HS-5 (cell line): ENCODE results near the gene MEF2D.
A peak's percentile ranks its signal among the peaks of the same experiment; 100 is the strongest.

Experiments used
- DNase-seq: peaks from one replicate; pipeline ENCODE4 v3.0.0-alpha.2; 2012; ENCODE audit warnings: low read depth

Gene MEF2D

DNA sequence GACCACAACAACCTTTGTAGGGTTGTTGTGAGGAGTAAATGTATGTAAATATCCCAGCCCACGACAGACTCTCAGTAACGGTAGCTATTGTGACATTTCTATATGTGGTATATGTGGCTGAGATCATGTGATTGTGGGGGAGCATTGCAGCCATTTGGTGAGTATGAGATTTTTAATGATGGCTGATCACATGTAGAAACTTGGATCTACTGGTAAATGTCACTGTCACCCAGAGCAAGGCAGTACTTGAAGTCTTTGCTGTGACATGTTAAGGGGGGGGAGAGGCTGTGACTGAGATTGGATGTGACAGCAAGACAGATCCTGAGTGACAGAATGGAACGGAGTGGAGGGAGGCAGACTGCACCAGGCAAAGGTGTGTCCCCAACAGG is 23.9 kb upstream of the MEF2D start:
- no peak for DNase-seq

DNA sequence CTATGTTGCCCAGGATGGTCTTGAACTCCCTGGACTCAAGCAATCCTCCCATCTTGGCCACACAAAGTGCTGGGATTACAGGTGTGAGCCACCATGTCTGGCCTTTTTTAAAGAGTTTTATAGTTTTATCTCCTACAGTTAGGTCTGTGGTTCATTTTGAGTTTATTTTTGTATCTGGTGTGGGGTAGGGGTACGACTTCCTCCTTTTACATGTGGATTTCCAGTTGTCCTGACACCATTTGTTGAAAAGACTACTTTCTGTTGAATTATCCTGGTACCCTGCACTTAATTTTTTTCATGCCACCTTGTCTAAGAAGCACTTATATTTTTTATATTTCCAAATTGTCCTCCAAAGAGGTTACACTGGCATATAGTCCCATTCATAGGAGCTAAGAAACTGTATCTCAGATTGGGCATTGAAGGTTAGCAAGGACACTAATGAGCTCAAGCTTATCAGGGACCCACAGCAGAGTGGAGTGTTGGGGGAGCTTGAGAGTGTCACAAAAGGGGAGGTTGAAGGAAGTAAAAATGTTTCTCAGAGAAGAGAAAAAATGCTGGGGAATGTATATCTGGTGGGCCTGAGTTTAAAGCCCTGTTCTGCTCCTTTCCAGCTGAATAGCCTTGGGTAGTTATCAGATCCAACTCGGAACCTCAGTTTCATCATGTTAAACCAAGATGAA is 23.4 kb upstream of the MEF2D start:
- DNase-seq = no peak

DNA sequence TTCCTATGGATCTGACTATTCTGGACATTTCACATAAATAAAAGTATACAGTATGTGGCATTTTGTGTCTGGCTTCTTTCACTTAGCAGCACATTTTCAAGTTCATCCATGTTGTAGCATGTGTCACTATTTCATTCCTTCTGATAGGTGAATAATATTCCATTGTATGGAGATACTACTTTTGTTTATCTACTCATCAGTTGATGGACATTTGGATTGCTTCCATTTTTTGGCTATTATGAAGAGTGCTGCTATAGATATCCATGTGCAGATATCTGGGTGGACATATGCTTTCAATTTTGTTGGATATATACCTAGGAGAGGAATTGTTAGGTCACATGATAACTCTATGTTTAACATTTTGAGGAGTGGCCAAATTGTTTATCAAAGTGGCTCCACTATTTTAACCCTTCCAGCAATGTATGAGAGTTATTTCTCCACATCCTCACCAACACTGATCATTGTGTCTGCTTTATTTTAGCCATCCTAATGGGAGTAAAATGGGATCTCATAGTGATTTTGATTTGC is 21.9 kb upstream of the MEF2D start:
- no peak for DNase-seq

DNA sequence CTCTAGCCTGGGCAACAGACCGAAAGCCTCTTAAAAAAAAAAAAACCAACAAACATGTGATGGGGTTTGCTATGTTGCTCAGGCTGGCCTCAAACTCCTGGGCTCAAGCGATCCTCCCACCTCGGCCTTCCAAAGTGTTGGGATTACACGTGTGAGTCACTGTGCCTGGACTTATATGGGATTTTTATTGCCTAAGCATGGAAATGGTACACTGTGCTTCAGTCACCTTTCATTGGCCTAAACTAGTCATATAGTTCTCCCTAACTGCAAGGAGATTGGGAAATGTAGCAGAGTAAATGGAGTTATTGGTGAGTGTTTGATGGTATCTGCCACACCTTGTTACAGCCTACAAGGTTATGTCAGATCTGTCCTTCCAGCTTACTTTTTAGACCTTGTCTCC is 17.2 kb upstream of the MEF2D start:
- DNase-seq = no peak

DNA sequence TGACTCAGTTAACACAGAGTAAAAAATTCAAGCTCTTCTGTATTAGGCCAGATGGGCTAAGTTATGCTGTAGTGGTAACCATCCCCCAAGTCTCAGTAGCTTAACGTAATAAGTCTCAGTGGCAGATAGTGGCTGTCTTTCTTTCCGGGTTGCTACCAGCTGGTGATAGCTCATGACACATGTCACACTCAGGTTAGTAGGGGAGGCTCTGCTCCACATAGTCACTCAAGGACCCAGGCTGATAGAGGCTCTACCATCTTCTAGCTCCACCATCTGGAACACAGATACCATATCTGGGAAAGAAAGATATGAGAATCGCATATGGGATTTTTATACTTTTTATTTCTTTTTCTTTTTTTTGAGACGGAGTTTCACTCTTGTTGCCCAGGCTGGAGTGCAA is 16.2 kb upstream of the MEF2D start:
- DNase-seq = no peak

DNA sequence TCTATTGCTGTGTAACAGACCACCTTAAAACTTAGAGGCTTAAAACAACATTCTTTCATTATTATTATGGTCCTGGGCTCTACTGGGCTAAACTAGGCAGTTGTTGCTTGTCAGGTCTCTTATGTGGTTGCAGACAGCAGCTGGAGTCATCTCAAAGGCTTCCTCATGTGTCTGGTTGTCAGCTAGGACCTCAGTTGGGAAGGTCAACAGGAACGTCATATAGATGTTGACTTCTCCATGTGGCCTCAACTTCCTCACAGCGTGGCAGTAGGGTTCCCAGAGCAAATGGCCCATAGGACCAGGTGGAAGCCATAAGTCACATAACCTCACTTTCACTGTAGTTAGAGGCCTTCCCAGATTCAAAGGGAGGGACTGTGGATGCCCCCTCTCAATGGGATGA is 15.4 kb upstream of the MEF2D start:
- DNase-seq = no peak

DNA sequence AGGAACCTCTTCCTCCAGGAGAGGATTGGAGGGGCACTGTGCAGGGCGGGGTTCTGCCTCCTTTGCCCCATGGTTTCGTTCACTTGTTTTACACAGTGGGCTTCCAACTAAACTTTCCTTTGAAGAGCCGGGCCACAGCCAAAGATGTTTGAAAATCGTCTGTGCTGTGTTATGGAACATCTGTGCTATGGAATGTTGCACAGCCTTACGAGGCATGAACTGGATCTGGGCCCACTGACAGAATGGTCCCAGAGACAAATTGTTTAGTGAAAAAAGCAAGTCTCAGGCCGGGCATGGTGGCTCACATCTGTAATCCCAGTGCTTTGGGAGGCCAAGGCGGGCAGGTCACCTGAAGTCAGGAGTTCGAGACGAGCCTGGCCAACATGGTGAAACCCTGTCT is 12.6 kb upstream of the MEF2D start:
- DNase-seq = no peak

DNA sequence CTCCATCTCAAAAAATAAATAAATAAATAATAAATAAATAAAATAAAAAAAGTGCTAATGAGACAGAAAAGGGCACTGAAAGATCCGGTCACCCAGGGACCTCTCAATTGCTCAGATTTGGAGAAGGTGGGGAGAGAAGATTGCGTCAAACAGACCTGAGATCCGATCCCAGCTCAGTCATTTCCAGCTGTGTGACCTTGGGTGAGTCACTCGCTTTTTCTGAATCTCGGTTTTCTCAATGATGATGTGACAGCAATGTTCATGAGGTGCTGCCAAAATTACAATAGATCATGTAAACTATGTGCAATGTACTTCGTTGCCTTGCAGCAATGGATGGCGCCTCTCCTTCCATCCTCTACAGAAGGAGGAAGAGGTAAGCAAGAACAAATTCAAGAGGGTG is 11.1 kb upstream of the MEF2D start:
- no peak for DNase-seq

DNA sequence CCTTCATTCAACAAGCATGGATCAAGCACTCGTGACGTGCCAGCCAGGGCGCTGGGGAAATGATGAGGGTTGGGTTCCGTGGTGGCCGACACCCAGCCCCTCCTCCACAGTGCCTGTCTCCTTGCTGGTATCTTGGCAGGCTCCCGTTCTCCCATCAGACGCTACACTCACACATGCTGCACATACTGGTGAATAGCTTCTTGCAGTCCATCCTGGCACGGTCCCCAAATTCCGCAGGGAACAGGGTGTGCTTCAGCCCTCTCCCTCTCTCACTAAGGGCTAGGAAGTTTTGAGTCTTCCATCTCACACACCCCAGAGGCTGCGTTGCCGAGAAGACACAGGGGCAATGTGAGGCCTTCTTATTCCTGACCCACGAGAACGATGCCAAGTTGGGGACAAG is 10.1 kb upstream of the MEF2D start:
- no peak for DNase-seq

DNA sequence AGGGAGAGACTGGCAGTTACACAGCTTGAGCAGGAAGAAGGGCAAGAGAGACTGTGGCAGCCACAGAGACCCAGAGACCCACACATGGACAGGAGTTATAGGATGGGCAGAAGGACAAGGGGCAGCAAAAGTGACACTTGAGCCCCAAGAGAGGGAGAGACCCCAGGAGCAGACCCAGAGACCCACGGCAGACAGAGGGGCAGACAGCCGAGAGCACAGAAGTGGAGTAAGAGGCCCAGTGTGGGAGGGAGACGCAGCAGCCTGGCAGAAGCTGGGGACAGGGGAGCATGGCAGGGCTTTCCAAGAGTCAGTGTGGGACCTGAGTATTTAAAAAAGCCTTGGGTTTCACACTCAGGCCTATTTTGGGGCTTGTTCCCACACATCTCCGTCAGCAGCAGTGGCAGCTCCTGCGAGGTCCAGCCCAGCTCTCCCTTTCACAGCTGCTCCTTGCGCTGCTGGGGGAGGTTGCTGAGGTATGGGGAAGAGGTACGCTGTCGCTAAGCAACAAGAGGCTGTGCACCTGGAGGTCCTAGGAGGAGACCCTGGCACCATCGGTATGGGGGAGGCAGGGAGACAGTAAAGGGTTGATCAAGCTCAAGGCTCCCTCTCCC is 9.0 kb upstream of the MEF2D start:
- no peak for DNase-seq

DNA sequence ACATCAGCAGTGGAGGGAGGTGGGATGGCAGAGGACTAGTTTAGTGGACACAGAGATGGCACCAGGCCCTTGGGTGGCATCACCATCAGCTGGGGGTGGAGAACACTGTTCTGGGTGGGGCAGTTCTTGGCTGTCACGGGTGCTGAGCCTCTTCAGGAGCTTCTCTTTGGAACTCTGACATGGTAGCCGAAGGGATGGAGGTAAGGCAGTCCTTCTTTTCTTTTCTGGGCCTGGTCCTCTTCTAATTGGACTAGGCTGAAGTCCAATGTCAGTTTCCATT is 8.3 kb upstream of the MEF2D start:
- no peak for DNase-seq

DNA sequence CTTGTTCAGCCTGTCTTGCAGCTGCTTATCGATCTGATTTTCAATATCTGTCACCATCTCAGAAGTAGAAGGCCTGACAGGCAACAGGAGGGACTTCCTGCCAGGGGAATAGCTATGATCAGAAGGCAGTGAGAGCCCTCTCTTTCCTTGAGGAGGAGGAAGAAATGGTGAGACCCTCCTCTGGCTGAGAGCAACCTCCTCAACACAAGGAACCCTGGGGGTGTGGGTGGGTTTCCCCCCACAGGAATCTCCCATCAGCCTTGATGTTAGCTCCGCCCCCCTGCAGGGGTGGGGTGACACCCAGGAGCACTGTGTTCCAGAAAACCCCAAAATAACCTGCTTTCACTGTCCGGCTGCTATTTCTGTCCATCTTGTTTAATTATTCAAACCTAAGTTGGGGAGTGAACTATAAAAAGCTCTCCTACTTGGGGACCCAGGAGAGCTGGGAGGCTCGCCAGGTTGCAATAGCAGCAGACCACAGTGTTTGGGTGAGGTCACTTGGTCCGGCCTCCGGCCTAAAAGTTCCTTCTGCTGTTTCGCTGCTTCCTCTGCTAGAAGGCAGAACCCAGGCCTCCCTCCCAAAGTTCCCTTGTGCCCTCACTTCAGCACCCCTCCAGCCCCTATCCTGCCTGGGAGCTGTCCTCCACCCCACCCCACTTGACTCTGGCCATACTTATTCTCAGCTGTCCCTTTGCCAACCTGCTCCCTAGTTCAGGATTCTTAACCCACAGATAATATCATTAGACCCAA is 7.8 kb upstream of the MEF2D start:
- no peak for DNase-seq

DNA sequence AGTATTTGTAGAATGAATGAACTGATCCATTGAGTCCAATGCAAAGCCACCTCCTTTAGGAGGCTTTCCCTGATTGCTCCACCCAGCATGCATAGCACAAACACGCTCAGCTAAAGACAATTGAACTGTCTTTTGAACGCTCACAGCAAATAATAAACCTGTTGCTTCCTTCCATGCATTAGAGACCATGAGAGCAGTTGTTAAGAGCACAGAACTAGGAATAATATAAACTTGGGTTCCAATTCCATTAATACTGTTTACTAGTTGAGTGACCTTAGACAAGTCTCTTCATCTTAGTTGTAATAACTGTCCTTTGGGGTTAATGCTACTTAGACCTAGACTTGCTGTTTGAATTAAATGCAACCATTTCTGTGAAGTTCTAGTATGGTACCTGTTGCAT is 5.9 kb upstream of the MEF2D start:
- no peak for DNase-seq

DNA sequence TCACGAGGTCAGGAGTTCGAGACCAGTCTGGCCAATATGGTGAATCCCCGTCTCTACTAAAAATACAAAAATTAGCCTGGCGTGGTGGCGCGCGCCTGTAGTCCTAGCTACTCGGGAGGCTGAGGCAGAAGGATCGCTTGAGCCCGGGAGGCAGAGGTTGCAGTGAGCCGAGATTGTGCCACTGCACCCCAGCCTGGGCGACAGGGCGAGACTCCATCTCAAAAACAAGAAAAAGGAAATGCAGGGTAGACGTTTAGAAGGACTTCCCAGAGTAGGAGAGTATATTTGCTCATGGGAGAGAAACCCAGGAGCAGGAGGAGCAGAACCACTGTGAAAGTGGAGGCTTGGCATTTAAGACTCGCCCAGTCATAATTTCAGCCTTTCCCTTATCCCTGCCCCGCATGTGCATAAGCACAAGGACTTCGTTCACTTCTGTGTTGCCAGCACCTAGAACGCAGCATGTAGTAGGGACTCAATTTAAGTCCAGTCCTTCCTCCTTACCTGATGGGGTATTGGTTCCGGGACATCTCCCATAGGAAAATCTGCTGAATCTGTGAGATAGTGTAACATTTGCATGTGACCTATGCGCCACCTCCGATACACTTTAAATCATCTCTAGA is 5.2 kb upstream of the MEF2D start:
- DNase-seq = no peak

DNA sequence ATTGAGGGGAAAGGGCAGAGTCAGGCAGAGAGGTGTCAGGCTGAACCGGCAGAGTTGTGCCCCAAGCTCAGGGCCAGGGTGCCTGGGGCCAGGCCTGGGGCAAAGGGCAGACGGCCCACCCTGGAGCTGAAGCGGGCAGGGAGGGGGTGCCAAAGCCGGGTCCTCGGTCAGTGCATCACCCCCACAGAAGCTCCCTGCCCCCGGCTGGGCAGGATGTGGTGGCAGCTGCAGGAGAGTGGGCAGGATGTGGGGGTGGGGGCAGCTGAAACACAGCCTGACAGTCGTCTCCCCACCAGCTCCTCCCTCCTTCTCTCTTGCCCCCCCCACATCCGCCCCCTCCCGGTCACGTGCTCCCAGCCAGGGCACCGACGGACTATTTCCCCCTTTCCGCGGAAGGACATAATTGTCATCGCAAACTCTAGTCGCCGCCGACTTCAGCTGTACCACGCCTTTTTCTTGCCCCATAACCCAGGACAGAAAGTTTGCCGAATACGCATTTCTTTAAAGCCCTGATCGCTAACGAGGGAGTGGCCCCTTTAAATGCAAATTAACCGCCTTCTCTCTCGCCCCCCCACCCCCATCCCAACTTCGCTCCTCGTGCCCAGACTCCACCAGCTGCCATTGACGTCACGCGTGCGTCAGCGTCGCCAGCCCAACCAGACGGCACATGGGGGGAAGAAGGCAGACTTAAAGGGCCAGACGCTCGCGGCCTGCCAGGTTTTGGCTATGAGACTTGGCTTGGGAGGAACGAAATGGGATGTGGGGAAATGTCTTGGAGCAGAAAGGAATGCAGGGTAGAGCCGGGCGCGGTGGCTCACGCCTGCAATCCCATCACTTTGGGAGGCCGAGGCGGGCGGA is 4.5 kb upstream of the MEF2D start:
- DNase-seq = peak; percentile 96

DNA sequence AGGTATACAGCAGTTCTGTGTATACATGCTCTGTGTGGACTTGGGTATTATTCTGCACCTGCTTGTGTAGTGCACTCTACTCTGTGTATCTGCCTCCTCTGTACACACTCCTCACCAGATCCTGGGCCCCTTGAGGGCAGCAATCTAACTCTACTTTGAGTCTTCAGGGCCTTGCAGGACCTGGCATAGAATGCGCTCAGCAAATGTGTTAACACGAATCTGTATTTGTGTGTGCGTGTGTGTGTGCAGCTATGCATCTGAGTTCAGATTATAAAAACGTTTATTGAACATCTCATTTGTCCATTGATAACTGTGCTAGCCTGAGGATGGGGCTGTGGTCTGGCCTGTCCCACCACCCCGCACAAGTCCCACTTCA is 3.9 kb upstream of the MEF2D start:
- no peak for DNase-seq

DNA sequence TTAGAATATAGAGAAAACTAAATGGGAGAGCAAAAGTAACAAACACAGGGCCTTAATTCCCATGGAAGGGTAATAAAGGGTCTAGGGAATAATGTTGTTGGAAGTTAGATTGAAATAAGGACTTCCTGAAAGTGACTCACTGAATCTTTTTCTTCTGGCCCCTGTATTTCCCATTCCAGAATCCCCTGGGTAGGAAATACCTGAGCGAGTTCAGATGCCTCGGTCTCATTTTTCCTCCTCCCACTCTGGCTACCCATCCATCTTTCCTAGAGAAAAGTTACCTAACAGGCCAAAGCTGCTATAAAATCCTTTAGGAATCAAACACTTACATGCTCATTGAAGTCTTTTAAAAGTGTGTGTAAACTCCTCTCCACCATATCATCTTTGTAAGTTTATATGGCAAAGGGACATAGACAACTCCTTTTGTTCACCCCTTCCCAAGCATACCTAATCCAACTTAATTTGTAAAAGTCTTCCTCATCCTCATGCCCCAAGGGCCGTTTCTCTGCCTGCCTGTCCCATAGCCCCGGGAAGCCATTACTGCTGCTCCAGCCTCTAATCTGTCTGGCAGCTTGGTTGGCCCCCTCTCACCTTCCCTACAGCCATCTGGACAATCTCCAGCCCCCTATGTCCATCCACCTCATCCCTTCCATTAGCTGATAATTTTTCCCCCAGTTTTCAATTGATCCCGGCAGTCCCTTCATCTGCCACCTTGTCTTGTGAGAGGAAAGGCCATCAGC is 3.3 kb upstream of the MEF2D start:
- DNase-seq = no peak

DNA sequence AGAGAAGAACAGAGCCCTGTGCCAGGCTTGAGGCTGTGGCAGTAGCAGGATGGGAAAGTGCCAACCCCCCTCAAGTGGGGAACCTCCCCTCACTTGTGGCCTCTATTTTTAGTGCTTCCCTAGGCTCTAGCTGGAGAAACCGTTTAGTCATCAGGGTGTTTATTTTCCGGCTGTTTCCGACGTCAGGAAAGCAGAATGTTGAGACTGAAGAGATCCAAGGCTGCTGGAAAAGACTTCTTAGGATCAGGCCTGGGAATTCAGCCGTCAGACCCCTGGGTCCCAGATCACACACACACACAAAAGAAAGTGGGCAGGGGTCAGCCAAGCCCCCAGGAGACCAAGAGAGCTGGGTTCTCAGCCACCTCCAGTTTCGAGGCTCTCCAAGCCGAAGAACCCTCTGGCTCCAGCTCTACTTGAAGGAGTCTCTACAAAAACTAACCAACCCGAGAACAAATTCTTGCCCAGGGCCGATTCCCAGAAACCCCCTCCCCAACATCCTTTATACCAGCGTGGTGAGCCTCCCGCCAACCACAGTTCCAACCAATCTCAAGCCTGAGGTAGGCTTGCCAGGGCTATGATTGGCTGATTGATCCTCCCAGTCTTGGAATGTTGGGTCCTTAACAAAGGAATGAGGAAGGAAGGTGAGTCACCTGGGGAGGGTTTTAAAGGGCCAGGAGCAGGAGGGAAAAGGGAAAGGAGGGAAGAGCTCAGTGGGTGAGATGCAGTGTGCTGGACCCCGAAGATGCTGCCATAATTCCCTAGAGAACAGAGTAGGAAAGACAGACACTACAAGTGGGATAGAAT is 2.5 kb upstream of the MEF2D start:
- peak; percentile 93 for DNase-seq

DNA sequence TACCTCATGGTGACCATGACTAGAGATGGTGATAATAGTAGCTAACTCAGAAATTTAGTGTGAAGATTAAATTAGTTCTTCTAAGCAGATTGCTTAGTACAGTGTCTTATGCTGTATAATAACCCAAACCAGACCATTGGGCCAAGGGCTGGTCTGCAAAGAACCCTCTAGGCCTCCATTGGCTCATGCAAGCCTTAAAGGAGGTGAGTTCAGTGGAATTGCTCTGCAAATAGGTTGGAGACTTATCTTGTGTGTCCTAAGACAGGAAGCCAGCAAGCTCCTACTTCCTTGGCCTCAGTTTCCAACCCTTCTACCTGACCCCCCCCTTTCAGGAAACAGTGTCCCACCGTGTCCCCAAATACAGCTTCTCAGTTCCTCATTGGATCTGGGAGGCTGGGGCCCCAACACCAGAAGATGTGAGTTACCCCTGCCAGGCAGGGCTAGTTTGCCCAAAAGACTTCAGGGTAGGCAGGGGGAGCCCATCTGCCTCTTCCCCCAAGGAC is 1.9 kb upstream of the MEF2D start:
- DNase-seq = no peak

DNA sequence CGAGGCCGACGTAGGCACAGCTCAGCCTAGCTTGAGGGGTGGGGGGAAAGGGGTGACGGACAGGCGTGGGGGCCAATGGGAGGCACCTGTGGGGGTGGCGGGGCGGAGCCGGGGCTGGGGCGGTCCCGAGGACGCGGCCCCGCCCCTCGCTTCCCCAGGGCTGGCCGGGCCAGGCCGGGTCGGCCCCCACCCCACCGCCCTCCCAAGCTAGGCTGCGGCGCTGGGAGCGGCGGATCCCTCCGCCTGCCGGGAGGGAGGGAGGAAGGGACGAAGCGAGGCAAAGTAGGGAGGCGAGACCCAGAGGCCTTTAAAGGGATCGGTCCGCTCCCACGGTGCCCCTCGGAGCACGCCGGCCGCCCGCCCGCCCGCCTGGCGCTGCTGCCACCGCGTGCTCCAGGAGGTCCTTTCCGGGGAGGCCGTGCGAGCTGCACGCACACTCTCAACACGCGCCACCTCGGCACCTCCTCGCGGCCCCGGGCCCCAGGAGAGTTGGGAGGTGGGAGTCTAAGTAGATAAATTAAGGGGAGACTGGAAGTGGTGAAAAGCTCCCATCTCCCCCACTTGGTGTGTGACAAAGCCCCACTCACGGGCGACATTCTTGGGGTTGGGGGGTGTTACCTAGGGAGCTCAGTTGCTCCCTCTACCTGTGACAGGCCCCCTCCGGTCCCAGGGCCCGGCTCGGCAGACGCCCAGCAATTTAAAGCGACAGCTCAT is 375 bp upstream of the MEF2D start:
- DNase-seq = peak; percentile 85
